OCI-LY1 (cell line): Measurements from ENCODE around the gene HIC1.

Experiments used
- H2AFZ ChIP-seq: fragments of 200-600 bp; sonication (generic), shearing (Covaris generic); 2 replicates; pipeline ENCODE4 v1.6.0; 2014; ENCODE audit warnings: antibody characterized with exemption, mild to moderate bottlenecking, low read length
- H3F3A ChIP-seq: fragments of 200-600 bp; sonication (generic), shearing (Covaris generic); 2 replicates; pipeline ENCODE4 v1.6.0; 2014; ENCODE audit warnings: mild to moderate bottlenecking, antibody characterized with exemption, low read length, moderate library complexity; ENCODE audit not compliant: insufficient read depth
- H3K27ac ChIP-seq: fragments of 200-600 bp; sonication (generic); 2 replicates; pipeline ENCODE4 v1.5.1; 2014; ENCODE audit warnings: low read length, mixed run types, mild to moderate bottlenecking, low read depth; ENCODE audit not compliant: poor library complexity, severe bottlenecking
- H3K27me3 ChIP-seq: fragments of 200-600 bp; sonication (generic); 2 replicates; pipeline ENCODE4 v1.6.0; 2014; ENCODE audit warnings: antibody characterized with exemption, mild to moderate bottlenecking, low read length, moderate library complexity; ENCODE audit not compliant: insufficient read depth
- H3K36me3 ChIP-seq: fragments of 200-600 bp; sonication (generic); 2 replicates; pipeline ENCODE4 v1.6.1; 2014; ENCODE audit warnings: mild to moderate bottlenecking, antibody characterized with exemption, low read length, moderate library complexity, mixed read lengths; ENCODE audit not compliant: insufficient read depth
- H3K4me1 ChIP-seq: fragments of 200-600 bp; sonication (generic); 2 replicates; pipeline ENCODE4 v1.5.1; 2014; ENCODE audit warnings: mild to moderate bottlenecking, low read length, moderate library complexity; ENCODE audit not compliant: insufficient read depth, severe bottlenecking
- H3K4me2 ChIP-seq: fragments of 200-600 bp; sonication (generic), shearing (Covaris generic); 2 replicates; pipeline ENCODE4 v1.6.1; 2014; ENCODE audit warnings: low read length
- H3K4me3 ChIP-seq: fragments of 200-600 bp; sonication (generic); 2 replicates; pipeline ENCODE4 v1.5.1; 2014; ENCODE audit warnings: low read length, low read depth, mild to moderate bottlenecking, mixed read lengths; ENCODE audit not compliant: poor library complexity, severe bottlenecking
- H3K79me2 ChIP-seq: fragments of 200-600 bp; shearing (Covaris generic); 2 replicates; pipeline ENCODE4 v1.6.1; 2016; ENCODE audit warnings: mixed run types, low read length, mixed read lengths; ENCODE audit not compliant: insufficient read depth
- H3K9ac ChIP-seq: fragments of 200-600 bp; sonication (generic), shearing (Covaris generic); 2 replicates; pipeline ENCODE4 v1.6.1; 2014; ENCODE audit warnings: mild to moderate bottlenecking, low read length, mixed read lengths
- H3K9me2 ChIP-seq: fragments of 200-600 bp; sonication (generic), shearing (Covaris generic); 2 replicates; pipeline ENCODE4 v1.6.1; 2014; ENCODE audit warnings: low read depth, mild to moderate bottlenecking, low read length, mixed read lengths
- H3K9me3 ChIP-seq: fragments of 200-600 bp; shearing (Covaris generic); 2 replicates; pipeline ENCODE4 v1.6.1; 2014; ENCODE audit warnings: low read length, mixed read lengths
- H4K20me1 ChIP-seq: fragments of 200-600 bp; sonication (generic), shearing (Covaris generic); 2 replicates; pipeline ENCODE4 v1.6.0; 2016; ENCODE audit warnings: mild to moderate bottlenecking, low read length; ENCODE audit not compliant: insufficient read depth
- CTCF ChIP-seq: fragments of 200-600 bp; sonication (generic), shearing (Covaris generic); IDR thresholded peaks from 2 replicates; pipeline ENCODE4 v1.5.1; 2017; ENCODE audit warnings: mild to moderate bottlenecking, antibody characterized with exemption, low read length, moderate library complexity, mixed read lengths
- EZH2 ChIP-seq: fragments of 200-600 bp; sonication (generic), shearing (Covaris generic); IDR thresholded peaks from 2 replicates; pipeline ENCODE4 v1.8.0; 2017; ENCODE audit warnings: borderline replicate concordance, mixed run types, mild to moderate bottlenecking, antibody characterized with exemption, low read length, moderate library complexity, mixed read lengths

HIC1 gene

GRCh38 chr17:2028737-2029136 is 26.2 kb upstream of the HIC1 start:
- H3K4me3 ChIP-seq = no peak overlapping the region
- no peak overlapping the region for H3K27ac ChIP-seq
- peaks cover 18% of the 10 kb centered on the region for H3K27me3 ChIP-seq
- H4K20me1 ChIP-seq = no peaks in the 10 kb centered on the region
- no peaks in the 10 kb centered on the region for H3F3A ChIP-seq
- no peak overlapping the region for H3K9ac ChIP-seq
- no peaks in the 10 kb centered on the region for H3K9me3 ChIP-seq
- H3K4me1 ChIP-seq = peaks cover 16% of the 10 kb centered on the region
- TF ChIP-seq EZH2 (no peak), CTCF (no peak)
- no peak overlapping the region for H3K4me2 ChIP-seq
- no peaks in the 10 kb centered on the region for H3K36me3 ChIP-seq
- no peak overlapping the region for H2AFZ ChIP-seq
- no peaks in the 10 kb centered on the region for H3K79me2 ChIP-seq
- no peaks in the 10 kb centered on the region for H3K9me2 ChIP-seq

- TF ChIP-seq EZH2 (no peak), CTCF (no peak)
- H3F3A ChIP-seq = no peaks in the 10 kb centered on the region
- H3K9me2 ChIP-seq = no peaks in the 10 kb centered on the region
- H2AFZ ChIP-seq = no peak within 1 kb of the TSS
- H3K79me2 ChIP-seq = no peaks in the 10 kb centered on the region
- peak within 1 kb of the TSS; percentile 77 for H3K9ac ChIP-seq
- peak within 1 kb of the TSS; percentile 93 for H3K4me3 ChIP-seq
- H3K4me1 ChIP-seq = peaks cover 16% of the 10 kb centered on the region
- H3K27me3 ChIP-seq = peaks cover 9% of the 10 kb centered on the region
- no peaks in the 10 kb centered on the region for H3K36me3 ChIP-seq
- H3K4me2 ChIP-seq = peak within 1 kb of the TSS; percentile 94
- peak within 1 kb of the TSS; percentile 55 for H3K27ac ChIP-seq
- H3K9me3 ChIP-seq = no peaks in the 10 kb centered on the region
- no peaks in the 10 kb centered on the region for H4K20me1 ChIP-seq
Observed at GRCh38 chr17:2029911-2030778, 24.8 kb upstream of the HIC1 start, which contains the start of gene DPH1. DPH1 (plus strand) TSS chr17:2030153; CDS start chr17:2030170, 17 bp downstream.

- peak overlapping the region; percentile 93 for H3K4me3 ChIP-seq
- H3K79me2 ChIP-seq = no peaks in the 10 kb centered on the region
- peak overlapping the region; percentile 12 for H3K27ac ChIP-seq
- no peaks in the 10 kb centered on the region for H4K20me1 ChIP-seq
- H2AFZ ChIP-seq = no peak overlapping the region
- peaks cover 2% of the 10 kb centered on the region; the same call in 1 of the 2 replicates for H3K36me3 ChIP-seq
- TF ChIP-seq EZH2 (no peak), CTCF (peak; percentile 69)
- H3K9me3 ChIP-seq = no peaks in the 10 kb centered on the region
- no peaks in the 10 kb centered on the region for H3K9me2 ChIP-seq
- H3K4me2 ChIP-seq = peak overlapping the region; percentile 94
- peaks cover 16% of the 10 kb centered on the region for H3K4me1 ChIP-seq
- peak overlapping the region; percentile 77 for H3K9ac ChIP-seq
- H3F3A ChIP-seq = no peaks in the 10 kb centered on the region
- H3K27me3 ChIP-seq = peaks cover 5% of the 10 kb centered on the region; the same call in 1 of the 2 replicates
Observed at GRCh38 chr17:2030779-2031163, 24.1 kb upstream of the HIC1 start.
